Testis (tissue), 2 donors: Measurements from ENCODE around the gene HOXA6.

ENCODE experiments used
- CTCF ChIP-seq, 3 experiments: fragments of 450-650 bp in 2 of 3; fragments of 200-600 bp in 1 of 3; sonication (generic) in 1 of 3; IDR thresholded peaks; one replicate each; pipeline ENCODE4 v1.5.1; 2016 to 2019; ENCODE audit warnings: antibody characterized with exemption in 3 of 3, mild to moderate bottlenecking in 2 of 3, moderate library complexity in 1 of 3
- POLR2A ChIP-seq: fragments of 450-650 bp; IDR thresholded peaks from one replicate; pipeline ENCODE4 v1.6.1; 2017; ENCODE audit warnings: antibody characterized with exemption, mild to moderate bottlenecking, moderate library complexity

- no peak for TF ChIP-seq CTCF (IDR thresholded peaks at IDR 0.05)
- TF ChIP-seq POLR2A, result no peak
Observed at GRCh38 chr7:27119412-27119911, 28.1 kb downstream of the HOXA6 start.
